Fibroblast of the aortic adventitia (primary cell): ENCODE data around the gene CCND2. TPM values are rescaled to one million over a fixed set of nuclear protein-coding genes. Genes with fewer than 3 reads are reported as not detected.

Source experiments
- DNase-seq: peaks from one replicate; pipeline ENCODE4 v3.0.0-alpha.2; 2010; ENCODE audit warnings: low read depth
- H3K4me3 ChIP-seq: 2 replicates; pipeline ENCODE4 v1.5.1; 2011; ENCODE audit warnings: low read depth, mild to moderate bottlenecking, control low read depth, low read length, moderate library complexity
- CTCF ChIP-seq: IDR thresholded peaks from 2 replicates; pipeline ENCODE4 v1.5.1; 2011; ENCODE audit warnings: mild to moderate bottlenecking, low read length, control low read depth, inconsistent platforms; ENCODE audit not compliant: insufficient read depth
- total RNA-seq: library from RNA; depleted of rRNA; stranded (reverse); fragments of >200 nt; gene quantifications from 2 replicates; pipeline ENCODE4 v1.2.3, GENCODE V29; 2012; ENCODE audit warnings: low replicate concordance

Gene CCND2
- total RNA-seq, 1 donor: 22.5 TPM

GRCh38 chr12:4256043-4256826 is 17.3 kb upstream of the CCND2 start:
- no peak overlapping the region for H3K4me3 ChIP-seq
- TF ChIP-seq CTCF: no peak
- no peak for DNase-seq

- no peak for DNase-seq
- H3K4me3 ChIP-seq: no peak overlapping the region
- TF ChIP-seq CTCF: no peak
Observed at GRCh38 chr12:4257442-4257841, 16.1 kb upstream of the CCND2 start.

- H3K4me3 ChIP-seq: no peak overlapping the region
- no peak for DNase-seq
- TF ChIP-seq CTCF: no peak
Observed at GRCh38 chr12:4259099-4259498, 14.5 kb upstream of the CCND2 start.

- no peak overlapping the region for H3K4me3 ChIP-seq
- TF ChIP-seq CTCF: no peak
- no peak for DNase-seq
Observed at GRCh38 chr12:4261655-4262054, 11.9 kb upstream of the CCND2 start.

- no peak for DNase-seq
- TF ChIP-seq CTCF: no peak
- H3K4me3 ChIP-seq: no peak overlapping the region
Observed at GRCh38 chr12:4265280-4265679, 8.3 kb upstream of the CCND2 start.

- DNase-seq: no peak
- no peak for TF ChIP-seq CTCF
- no peak overlapping the region for H3K4me3 ChIP-seq
Observed at GRCh38 chr12:4266990-4267389, 6.6 kb upstream of the CCND2 start.

- no peak overlapping the region for H3K4me3 ChIP-seq
- DNase-seq: no peak
- TF ChIP-seq CTCF: no peak
Observed at GRCh38 chr12:4267704-4268328, 5.7 kb upstream of the CCND2 start.
